Caco-2 (cell line): ENCODE measurements around the gene NLGN3. TPM values are rescaled to one million over a fixed set of nuclear protein-coding genes. Genes with fewer than 3 reads are reported as not detected.

Source experiments
- BruUV-seq: library from RNA; stranded (reverse); fragments of 400-500 nt; replicated peaks from 2 replicates; lab custom pipeline; 2021; lab: Mats Ljungman, UMichigan
- CTCF ChIA-PET: fragments of 300-600 bp; sonication (Branson Sonifier 250); formaldehyde crosslinking; loops from one replicate; lab custom pipeline; 2022; ENCODE audit warnings: antibody characterized with exemption; lab: Charles Lee
- POLR2A ChIA-PET: fragments of 300-600 bp; sonication (Branson Sonifier 250); formaldehyde crosslinking; loops from one replicate; lab custom pipeline; 2022; ENCODE audit warnings: antibody characterized with exemption; lab: Charles Lee
- DNase-seq, 2 experiments: peaks; one replicate each; pipeline versions ENCODE4 v3.0.0 to v3.0.0-alpha.2; 2020 to 2022
- H3K27me3 ChIP-seq: replicated peaks from 2 replicates; pipeline ENCODE4 v1.6.0; 2011; ENCODE audit warnings: low read length; ENCODE audit not compliant: control insufficient read depth, insufficient read depth
- H3K36me3 ChIP-seq: 2 replicates; pipeline ENCODE4 v1.5.1; 2011; ENCODE audit warnings: low read length; ENCODE audit not compliant: control insufficient read depth, insufficient read depth
- H3K4me1 ChIP-seq: fragments of 250-450 bp; sonication (Bioruptor Pico); 2 replicates; pipeline ENCODE4 v1.5.1; 2020; ENCODE audit warnings: mild to moderate bottlenecking
- H3K4me3 ChIP-seq: 2 replicates; pipeline ENCODE4 v1.5.1; 2011; ENCODE audit warnings: low read depth, mild to moderate bottlenecking, control low read depth, low read length
- H3K9me3 ChIP-seq: fragments of 250-450 bp; sonication (Bioruptor Pico); 2 replicates; pipeline ENCODE4 v1.5.1; 2020; ENCODE audit warnings: mild to moderate bottlenecking, moderate library complexity
- H3K27ac Mint-ChIP-seq: one replicate; pipeline ENCODE4 v1.8.0; 2022; ENCODE audit warnings: mixed read lengths; ENCODE audit not compliant: unreplicated experiment
- H3K27me3 Mint-ChIP-seq: one replicate; pipeline ENCODE4 v1.8.0; 2022; ENCODE audit warnings: mixed read lengths; ENCODE audit not compliant: insufficient read depth, unreplicated experiment
- H3K36me3 Mint-ChIP-seq: one replicate; pipeline ENCODE4 v1.8.0; 2022; ENCODE audit warnings: mild to moderate bottlenecking, mixed read lengths; ENCODE audit not compliant: insufficient read depth, unreplicated experiment
- H3K4me1 Mint-ChIP-seq: one replicate; pipeline ENCODE4 v1.8.0; 2022; ENCODE audit warnings: low read depth, mixed read lengths; ENCODE audit not compliant: unreplicated experiment
- H3K4me3 Mint-ChIP-seq: one replicate; pipeline ENCODE4 v1.8.0; 2022; ENCODE audit warnings: mild to moderate bottlenecking, moderate library complexity, mixed read lengths; ENCODE audit not compliant: unreplicated experiment
- H3K9me3 Mint-ChIP-seq: one replicate; pipeline ENCODE4 v1.8.0; 2022; ENCODE audit warnings: mixed read lengths; ENCODE audit not compliant: unreplicated experiment
- CTCF ChIP-seq, 2 experiments: fragments of 200-600 bp in 1 of 2; IDR thresholded peaks; 1 replicate in 1 of 2; 2 replicates in 1 of 2; pipeline versions ENCODE4 v1.5.1 to v1.8.0; 2011 to 2022; ENCODE audit warnings: antibody characterized with exemption in 1 of 2, control low read depth in 1 of 2, inconsistent platforms in 1 of 2, low read depth in 1 of 2, low read length in 1 of 2, mild to moderate bottlenecking in 1 of 2, moderate library complexity in 1 of 2; ENCODE audit not compliant: insufficient read depth in 1 of 2, severe bottlenecking in 1 of 2, unreplicated experiment in 1 of 2
- intact Hi-C: fragments of 100-400 bp; cut with micrococcal nuclease; formaldehyde crosslinking; loops from one replicate; pipeline ENCODE4 v1.10.0; 2022; ENCODE audit not compliant: unreplicated experiment
- total RNA-seq: library from RNA; stranded (reverse); gene quantifications from 2 replicates; pipeline ENCODE4 v1.2.3, GENCODE V29; 2022

The NLGN3 gene
- total RNA-seq, 1 experiment from 2014 or later, result 0.61 TPM

GRCh38 chrX:71198066-71198465, 53.4 kb downstream of the NLGN3 start:
- no peak overlapping the region for H3K27ac Mint-ChIP-seq
- H3K36me3 Mint-ChIP-seq, result no peaks in the 10 kb centered on the region
- Histone ChIP-seq H3K27me3 (no peaks in the 10 kb centered on the region), H3K9me3 (no peaks in the 10 kb centered on the region), H3K36me3 (no peaks in the 10 kb centered on the region), H3K4me3 (no peak overlapping the region), H3K4me1 (no peaks in the 10 kb centered on the region; the same call in 1 of the 2 replicates)
- no peaks in the 10 kb centered on the region for H3K9me3 Mint-ChIP-seq
- intact Hi-C loops, result no loop called here
- ChIA-PET CTCF (no interaction called here), POLR2A (interaction anchor here (0.8 to 1.0 kb wide), 2 partner anchors 85 to 168 kb away, joined by 4 read pairs; partner anchors contain the start of genes NONO and TAF1)
- no peak for DNase-seq
- no peak overlapping the region for H3K4me3 Mint-ChIP-seq
- no peaks in the 10 kb centered on the region for H3K27me3 Mint-ChIP-seq
- no peak for TF ChIP-seq CTCF (IDR thresholded peaks at IDR 0.05; ENCODE audit: insufficient read depth in 1 of 2, low read depth in 1 of 2, low read length in 1 of 2, severe bottlenecking in 1 of 2, unreplicated experiment in 1 of 2)
- no TSS peak for BruUV-seq
- H3K4me1 Mint-ChIP-seq, result peaks cover 33% of the 10 kb centered on the region

GRCh38 chrX:71199252-71200008, 54.8 kb downstream of the NLGN3 start:
- BruUV-seq, result no TSS peak
- Histone ChIP-seq H3K4me3 (no peak overlapping the region), H3K9me3 (no peaks in the 10 kb centered on the region), H3K27me3 (no peaks in the 10 kb centered on the region), H3K36me3 (no peaks in the 10 kb centered on the region), H3K4me1 (no peaks in the 10 kb centered on the region; the same call in 1 of the 2 replicates)
- Mint-ChIP-seq H3K4me1 (peaks cover 26% of the 10 kb centered on the region), H3K27me3 (no peaks in the 10 kb centered on the region), H3K36me3 (no peaks in the 10 kb centered on the region), H3K27ac (no peak overlapping the region), H3K4me3 (no peak overlapping the region), H3K9me3 (no peaks in the 10 kb centered on the region)
- POLR2A ChIA-PET, result no interaction called here
- intact Hi-C loops, result no loop called here
- CTCF ChIA-PET, result no interaction called here
- no peak for TF ChIP-seq CTCF (IDR thresholded peaks at IDR 0.05; ENCODE audit: insufficient read depth in 1 of 2, low read depth in 1 of 2, low read length in 1 of 2, severe bottlenecking in 1 of 2, unreplicated experiment in 1 of 2)
- DNase-seq, result no peak

DNA sequence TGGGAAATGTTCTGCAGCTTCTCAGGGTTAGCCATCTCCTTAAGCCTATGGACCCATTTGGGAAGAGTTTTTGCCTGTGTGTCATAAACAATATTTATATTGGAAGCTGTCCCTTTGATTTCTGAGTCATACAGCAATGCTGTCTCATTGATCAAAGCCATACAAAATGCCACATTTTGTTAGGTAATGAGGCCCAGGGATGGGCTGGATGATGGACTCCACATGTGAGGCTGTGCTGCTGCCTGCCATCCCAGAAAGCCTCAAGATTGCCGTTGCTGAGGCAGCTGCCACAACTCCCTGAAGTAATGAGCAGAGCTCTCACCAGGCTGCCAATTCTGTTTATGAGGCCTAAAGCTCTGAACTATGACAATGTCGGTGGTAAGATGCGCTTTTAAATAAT, 66.2 kb downstream of the NLGN3 start:
- CTCF ChIA-PET, result no interaction called here
- Mint-ChIP-seq H3K27me3 (no peaks in the 10 kb centered on the region), H3K27ac (no peak overlapping the region), H3K36me3 (no peaks in the 10 kb centered on the region), H3K9me3 (no peaks in the 10 kb centered on the region), H3K4me3 (no peak overlapping the region), H3K4me1 (peaks cover 22% of the 10 kb centered on the region)
- H3K4me1 ChIP-seq, result peaks cover 18% of the 10 kb centered on the region
- BruUV-seq, result no TSS peak
- H3K36me3 ChIP-seq, result no peaks in the 10 kb centered on the region
- H3K9me3 ChIP-seq, result no peaks in the 10 kb centered on the region
- no peak for DNase-seq
- TF ChIP-seq CTCF (IDR thresholded peaks at IDR 0.05; ENCODE audit: insufficient read depth in 1 of 2, low read depth in 1 of 2, low read length in 1 of 2, severe bottlenecking in 1 of 2, unreplicated experiment in 1 of 2), result no peak
- POLR2A ChIA-PET, result no interaction called here
- intact Hi-C loops, result loop anchor here (10.0 kb wide), 1 partner anchor 74 kb away; the partner anchor contains the start of gene NONO
- H3K27me3 ChIP-seq, result no peaks in the 10 kb centered on the region
- H3K4me3 ChIP-seq, result no peak overlapping the region
